CD4-positive, alpha-beta T cell treated with Interleukin-6 for 4 hours (primary cell): ENCODE data around the gene CPNE9.
A peak's percentile ranks its signal among the peaks of the same experiment; 100 is the strongest.
"Not testable (repeated sequence)": the region's sequence is repeated elsewhere in the genome, so short reads cannot be mapped to it uniquely, and the experiment has no call there.

Source experiments
- DNase-seq: peaks from one replicate; pipeline ENCODE4 v3.0.0-alpha.2; 2020; ENCODE audit warnings: mixed read lengths

CPNE9 gene

GRCh38 chr3:9749645-9750555 lies 46.3 kb downstream of the CPNE9 start, which contains the start of gene OGG1:
Gene OGG1, plus strand, starts transcription at chr3:9749952. Its CDS starts 335 bp downstream, at chr3:9750287.
- DNase-seq, result peak; percentile 96

- no peak for DNase-seq
Measured at GRCh38 chr3:9750556-9751411, 47.2 kb downstream of the CPNE9 start.

GRCh38 chr3:9754678-9755077 lies 51.0 kb downstream of the CPNE9 start:
- peak; percentile 24 for DNase-seq

GRCh38 chr3:9757427-9757826 lies 53.8 kb downstream of the CPNE9 start:
- DNase-seq, result no peak

- DNase-seq, result no peak
Measured at GRCh38 chr3:9760779-9761505, 57.3 kb downstream of the CPNE9 start.

- no peak for DNase-seq
Measured at GRCh38 chr3:9761919-9762318, 58.3 kb downstream of the CPNE9 start.

- no peak for DNase-seq
Measured at GRCh38 chr3:9762871-9763270, 59.2 kb downstream of the CPNE9 start.

GRCh38 chr3:9765865-9766264 lies 62.2 kb downstream of the CPNE9 start:
- no peak for DNase-seq

- DNase-seq, result no peak
Measured at GRCh38 chr3:9767418-9767817, 63.8 kb downstream of the CPNE9 start.

- no peak for DNase-seq
Measured at GRCh38 chr3:9768141-9768775, 64.6 kb downstream of the CPNE9 start.

GRCh38 chr3:9769012-9769411 lies 65.4 kb downstream of the CPNE9 start:
- no peak for DNase-seq

- DNase-seq, result peak; percentile 69
Measured at GRCh38 chr3:9769426-9770275, 66.0 kb downstream of the CPNE9 start, which contains the start of gene CAMK1. Gene CAMK1, minus strand, starts transcription at chr3:9769947. Its CDS starts 2,198 bp downstream, at chr3:9767749.

GRCh38 chr3:9770276-9770812 lies 66.7 kb downstream of the CPNE9 start:
- DNase-seq, result no peak

GRCh38 chr3:9771007-9771406 lies 67.4 kb downstream of the CPNE9 start:
- DNase-seq, result not testable (repeated sequence)

GRCh38 chr3:9776896-9777693 lies 73.5 kb downstream of the CPNE9 start:
- no peak for DNase-seq

GRCh38 chr3:9777694-9778021 lies 74.0 kb downstream of the CPNE9 start:
- no peak for DNase-seq

GRCh38 chr3:9778143-9779074 lies 74.8 kb downstream of the CPNE9 start:
- DNase-seq, result no peak

- no peak for DNase-seq
Measured at GRCh38 chr3:9779075-9779593, 75.5 kb downstream of the CPNE9 start.
